Stomach (tissue), 19 donors: ENCODE results near the gene FSD2. TPM values are rescaled to one million over a fixed set of nuclear protein-coding genes. Genes with fewer than 3 reads are reported as not detected.
A peak's percentile ranks its signal among the peaks of the same experiment; 100 is the strongest.

Experiments used
- DNase-seq, 2 donors: peaks; one replicate each; pipeline versions ENCODE4 v3.0.0 to v3.0.0-alpha.2; 2013 to 2019
- H3K27ac ChIP-seq, 5 donors: fragments of 200-600 bp in 4 of 5; sonication (generic) in 4 of 5; one replicate each; pipeline ENCODE4 v1.5.1; 2013 to 2019; ENCODE audit warnings: mild to moderate bottlenecking in 1 of 5, moderate library complexity in 1 of 5
- H3K27me3 ChIP-seq, 3 donors: fragments of 200-600 bp; sonication (generic); one replicate each; pipeline ENCODE4 v1.5.1; 2017 to 2019; ENCODE audit warnings: mixed run types in 1 of 3
- H3K36me3 ChIP-seq, 4 donors: fragments of 200-600 bp; sonication (generic); 1 replicate in 3 of 4; 2 replicates in 1 of 4; pipeline ENCODE4 v1.5.1; 2016 to 2019
- H3K4me1 ChIP-seq, 4 donors: fragments of 200-600 bp; sonication (generic); one replicate each; pipeline ENCODE4 v1.5.1; 2016 to 2019
- H3K4me3 ChIP-seq, 4 donors: fragments of 200-600 bp; sonication (generic) in 3 of 4; one replicate each; pipeline ENCODE4 v1.5.1; 2016 to 2019; ENCODE audit warnings: mild to moderate bottlenecking in 1 of 4
- H3K9me3 ChIP-seq, 4 donors: fragments of 200-600 bp; sonication (generic); one replicate each; pipeline ENCODE4 v1.5.1; 2016 to 2019
- CTCF ChIP-seq, 7 experiments: fragments of 450-650 bp in 4 of 7; fragments of 200-600 bp in 3 of 7; sonication (generic) in 3 of 7; IDR thresholded peaks; one replicate each; pipeline ENCODE4 v1.5.1; 2016 to 2019; ENCODE audit warnings: antibody characterized with exemption in 7 of 7, control low read depth in 2 of 7, mild to moderate bottlenecking in 1 of 7
- EP300 ChIP-seq: sonication (generic); formaldehyde crosslinking; IDR thresholded peaks from one replicate; pipeline ENCODE4 v1.6.1; 2017; ENCODE audit warnings: antibody characterized with exemption
- POLR2A ChIP-seq, 4 donors: fragments of 450-650 bp; IDR thresholded peaks; one replicate each; pipeline ENCODE4 v1.6.1; 2016; ENCODE audit warnings: antibody characterized with exemption in 4 of 4, control low read depth in 2 of 4, mild to moderate bottlenecking in 1 of 4, moderate library complexity in 1 of 4
- POLR2AphosphoS5 ChIP-seq, 3 donors: sonication (generic); formaldehyde crosslinking; IDR thresholded peaks; one replicate each; pipeline ENCODE4 v1.6.1; 2016; ENCODE audit warnings: antibody characterized with exemption in 3 of 3
- WGBS, 5 donors: extraction: QIAGEN DNeasy Blood & Tissue Kit in 3 of 5; methylation state at CpG; one replicate each; pipeline versions ENCODE4 v1.1.5 to v1.1.7; 2013 to 2018; 5-methylcytosine and 5-hydroxymethylcytosine counted together
- intact Hi-C: fragments of 100-400 bp; cut with DNase I; formaldehyde crosslinking; loops from one replicate; pipeline ENCODE4 v1.15.1; 2023; ENCODE audit warnings: low total_unique reads
- long read RNA-seq, 10 donors: transcript quantifications; one replicate each; lab custom pipeline, GENCODE V29; 2026
- polyA plus RNA-seq, 3 donors: library from polyadenylated mRNA; stranded (reverse); fragments of 200-250 nt; gene quantifications; one replicate each; pipeline ENCODE4 v1.2.3, GENCODE V29; 2013
- total RNA-seq, 5 donors: library from RNA; depleted of rRNA; stranded (reverse); fragments of >200 nt; gene quantifications; one replicate each; pipeline versions ENCODE4 v1.1.0 to v1.2.3, GENCODE V29; 2014 to 2016
- donor health status: healthy with polysubstance abuse.
- donor health status: Bipolar disorder and iron deficiency.
- donor health status: healthy.

FSD2 gene, protein sequence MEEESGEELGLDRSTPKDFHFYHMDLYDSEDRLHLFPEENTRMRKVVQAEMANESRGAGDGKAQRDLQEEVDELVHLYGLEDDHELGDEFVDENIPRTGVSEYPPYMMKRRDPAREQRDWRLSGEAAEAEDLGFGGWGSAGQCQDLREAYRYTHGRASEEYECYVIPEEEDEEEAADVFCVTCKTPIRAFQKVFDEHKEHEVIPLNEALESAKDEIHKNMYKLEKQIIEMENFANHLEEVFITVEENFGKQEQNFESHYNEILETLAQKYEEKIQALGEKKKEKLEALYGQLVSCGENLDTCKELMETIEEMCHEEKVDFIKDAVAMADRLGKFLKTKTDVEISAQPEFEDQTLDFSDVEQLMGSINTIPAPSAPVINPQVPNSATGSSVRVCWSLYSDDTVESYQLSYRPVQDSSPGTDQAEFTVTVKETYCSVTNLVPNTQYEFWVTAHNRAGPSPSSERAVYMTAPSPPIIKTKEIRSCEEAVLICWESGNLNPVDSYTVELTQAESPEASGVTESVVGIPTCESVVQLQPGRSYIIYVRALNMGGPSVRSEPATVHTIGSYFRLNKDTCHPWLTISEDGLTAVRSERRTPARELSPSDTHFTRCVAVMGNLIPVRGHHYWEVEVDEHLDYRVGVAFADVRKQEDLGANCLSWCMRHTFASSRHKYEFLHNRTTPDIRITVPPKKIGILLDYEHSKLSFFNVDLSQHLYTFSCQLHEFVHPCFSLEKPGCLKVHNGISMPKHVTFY
- total RNA-seq (under 1 TPM in 1 of 5 donors, not detected in 4; under 0.01 TPM), polyA plus RNA-seq (under 1 TPM in 1 of 3 donors, not detected in 2; 0.03 TPM)
- long read RNA-seq, donor 1: 0 reads
- long read RNA-seq, donor 2: 0 reads
- long read RNA-seq, donor 3: 0 reads
- long read RNA-seq, donor 4: 0 reads
- long read RNA-seq, donor 5: 0 reads
- long read RNA-seq, donor 6: 0 reads
- long read RNA-seq, donor 7: 0 reads
- long read RNA-seq, donor 8: 0 reads
- long read RNA-seq, donor 9: 0 reads
- long read RNA-seq, donor 10: 0 reads

- Histone ChIP-seq H3K36me3 (no peaks in the 10 kb centered on the region), H3K9me3 (no peaks in the 10 kb centered on the region), H3K4me3 (no peak within 1 kb of the TSS), H3K4me1 (peaks cover 0 to 10% (median 6%) of the 10 kb centered on the region in 4 donors), H3K27ac (no peak within 1 kb of the TSS), H3K27me3 (no peaks in the 10 kb centered on the region)
- peak in 1 of 2 donors; percentile 11 for DNase-seq
- intact Hi-C loops: no loop called here
- WGBS, 5 donors: 73 to 88% (median 84%) methylated on average over 2 of the region's 2 CpGs
- TF ChIP-seq EP300 (no peak), POLR2AphosphoS5 (IDR thresholded peaks at IDR 0.05) (no peak), CTCF (IDR thresholded peaks at IDR 0.05) (no peak), POLR2A (IDR thresholded peaks at IDR 0.05) (no peak)
Measured at GRCh38 chr15:82805994-82806406, at the start of gene FSD2. Gene FSD2, minus strand, starts transcription at chr15:82806069. Its CDS starts 18,679 bp downstream, at chr15:82787390.

DNA sequence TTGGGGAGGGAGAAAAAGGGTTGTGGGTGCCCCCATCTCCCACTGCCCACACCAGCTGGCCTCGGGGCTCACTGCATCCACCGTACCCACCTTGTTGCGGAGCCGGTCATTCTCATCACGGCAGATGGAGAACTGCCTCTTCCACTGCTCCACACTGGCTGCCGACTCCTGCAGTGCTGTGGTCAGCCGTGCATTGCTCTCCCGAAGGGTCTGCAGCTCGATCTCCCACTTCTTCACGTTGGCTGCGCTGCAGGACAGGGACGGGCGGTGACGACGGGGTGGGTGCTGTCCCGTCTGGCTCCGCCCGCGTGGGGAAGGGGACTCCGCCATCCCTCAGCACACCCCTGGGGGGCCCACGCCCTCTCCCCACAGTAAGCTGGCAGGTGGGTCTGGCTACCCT, 48.7 kb upstream of the FSD2 start:
- 90 to 94% (median 92%) methylated on average over 19 to 21 of the region's 21 CpGs for WGBS, 5 donors
- Histone ChIP-seq H3K27me3 (no peaks in the 10 kb centered on the region), H3K4me1 (peaks cover 7 to 14% (median 10%) of the 10 kb centered on the region in 4 donors), H3K27ac (no peak overlapping the region), H3K9me3 (no peaks in the 10 kb centered on the region), H3K36me3 (peaks cover 12 to 59% (median 44%) of the 10 kb centered on the region in 4 donors), H3K4me3 (no peak overlapping the region)
- DNase-seq: peak in 1 of 2 donors; percentile 9
- intact Hi-C loops: no loop called here
- TF ChIP-seq POLR2A (IDR thresholded peaks at IDR 0.05) (no peak), POLR2AphosphoS5 (IDR thresholded peaks at IDR 0.05) (no peak), CTCF (IDR thresholded peaks at IDR 0.05) (no peak), EP300 (no peak)

DNA sequence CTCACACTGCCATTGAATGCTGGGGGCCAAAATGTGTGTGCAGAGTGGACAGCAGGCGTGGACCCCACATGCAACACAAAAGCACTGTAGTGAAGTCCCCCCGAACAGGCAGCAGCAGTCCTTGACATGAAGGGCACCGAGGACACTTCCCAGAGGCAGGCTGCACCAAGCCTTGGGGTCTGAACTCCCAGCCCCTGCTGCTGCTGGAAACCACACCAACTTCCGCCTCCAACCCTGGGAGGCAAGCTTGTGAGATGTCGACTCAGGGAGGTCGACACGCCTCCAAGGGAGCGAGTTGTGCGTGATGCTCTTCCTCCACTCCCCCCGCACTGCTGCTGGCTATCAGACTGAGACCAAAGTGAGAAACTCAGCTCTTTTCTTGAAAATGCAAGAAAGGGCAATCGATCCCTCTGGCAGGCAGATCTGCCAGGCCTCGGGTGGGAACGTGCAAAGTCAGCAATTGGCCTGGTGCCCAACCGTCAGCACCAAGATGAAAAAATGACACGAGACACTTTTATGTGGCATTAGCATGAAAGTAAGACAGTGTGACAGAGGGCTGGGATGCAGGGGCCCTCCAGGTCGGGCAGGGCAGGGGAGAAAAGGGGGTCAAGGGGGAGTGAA, 47.2 kb upstream of the FSD2 start:
- peak; percentile 24 to 35 for DNase-seq
- intact Hi-C loops: no loop called here
- no peaks in the 10 kb centered on the region for H3K9me3 ChIP-seq
- TF ChIP-seq POLR2A (IDR thresholded peaks at IDR 0.05) (no peak), EP300 (no peak), POLR2AphosphoS5 (IDR thresholded peaks at IDR 0.05) (no peak), CTCF (IDR thresholded peaks at IDR 0.05) (no peak)
- 64 to 71% (median 69%) methylated on average over 15 to 16 of the region's 16 CpGs for WGBS, 5 donors
- peaks cover 10 to 20% (median 13%) of the 10 kb centered on the region in 4 donors for H3K4me1 ChIP-seq
- no peak overlapping the region for H3K27ac ChIP-seq
- no peaks in the 10 kb centered on the region for H3K27me3 ChIP-seq
- H3K4me3 ChIP-seq: no peak overlapping the region
- peaks cover 12 to 50% (median 43%) of the 10 kb centered on the region in 4 donors for H3K36me3 ChIP-seq
